ENCODE measurements around the gene DENND1C.
"Not testable (repeated sequence)": the region's sequence is repeated elsewhere in the genome, so short reads cannot be mapped to it uniquely, and the experiment has no call there.

DENND1C gene

GRCh38 chr19:6519289-6519688 lies 37.7 kb upstream of the DENND1C start:
- H3K4me1 ChIP-seq (ENCODE audit: control insufficient read depth in 1 of 2, insufficient read depth in 2 of 2, low read length in 2 of 2): peaks cover 4 to 19% of the 10 kb centered on the region in 2 donors
- H3K27me3 ChIP-seq (ENCODE audit: control insufficient read depth in 1 of 2, insufficient read depth in 2 of 2, low read length in 2 of 2): no peaks in the 10 kb centered on the region
- no peaks in the 10 kb centered on the region for H3K9me3 ChIP-seq (ENCODE audit: control insufficient read depth in 1 of 2, low read length in 2 of 2)
- no peak overlapping the region for H3K9ac ChIP-seq (ENCODE audit: low read depth in 1 of 2, low read length in 2 of 2)
- no peak overlapping the region for H3K4me3 ChIP-seq (ENCODE audit: low read depth in 1 of 2, low read length in 2 of 2)
- no peak overlapping the region for H3K27ac ChIP-seq (ENCODE audit: low read depth, low read length)
- no peaks in the 10 kb centered on the region for H3K36me3 ChIP-seq (ENCODE audit: control insufficient read depth in 1 of 2, insufficient read depth in 2 of 2, low read length in 2 of 2)

GRCh38 chr19:6518145-6518911 lies 36.7 kb upstream of the DENND1C start:
- no peak overlapping the region for H3K27ac ChIP-seq (ENCODE audit: low read depth, low read length)
- H3K4me1 ChIP-seq (ENCODE audit: control insufficient read depth in 1 of 2, insufficient read depth in 2 of 2, low read length in 2 of 2): peaks cover 4 to 19% of the 10 kb centered on the region in 2 donors
- H3K36me3 ChIP-seq (ENCODE audit: control insufficient read depth in 1 of 2, insufficient read depth in 2 of 2, low read length in 2 of 2): no peaks in the 10 kb centered on the region
- H3K9me3 ChIP-seq (ENCODE audit: control insufficient read depth in 1 of 2, low read length in 2 of 2): no peaks in the 10 kb centered on the region
- H3K4me3 ChIP-seq (ENCODE audit: low read depth in 1 of 2, low read length in 2 of 2): no peak overlapping the region
- H3K9ac ChIP-seq (ENCODE audit: low read depth in 1 of 2, low read length in 2 of 2): no peak overlapping the region
- no peaks in the 10 kb centered on the region for H3K27me3 ChIP-seq (ENCODE audit: control insufficient read depth in 1 of 2, insufficient read depth in 2 of 2, low read length in 2 of 2)

GRCh38 chr19:6516659-6517291 lies 35.2 kb upstream of the DENND1C start:
- no peaks in the 10 kb centered on the region for H3K27me3 ChIP-seq (ENCODE audit: control insufficient read depth in 1 of 2, insufficient read depth in 2 of 2, low read length in 2 of 2)
- H3K9me3 ChIP-seq (ENCODE audit: control insufficient read depth in 1 of 2, low read length in 2 of 2): no peaks in the 10 kb centered on the region
- no peak overlapping the region for H3K27ac ChIP-seq (ENCODE audit: low read depth, low read length)
- H3K36me3 ChIP-seq (ENCODE audit: control insufficient read depth in 1 of 2, insufficient read depth in 2 of 2, low read length in 2 of 2): no peaks in the 10 kb centered on the region
- peak overlapping the region; percentile 61 to 82 for H3K9ac ChIP-seq (ENCODE audit: low read depth in 1 of 2, low read length in 2 of 2)
- peak overlapping the region; percentile 79 to 88 for H3K4me3 ChIP-seq (ENCODE audit: low read depth in 1 of 2, low read length in 2 of 2)
- peaks cover 4 to 16% of the 10 kb centered on the region in 2 donors for H3K4me1 ChIP-seq (ENCODE audit: control insufficient read depth in 1 of 2, insufficient read depth in 2 of 2, low read length in 2 of 2)

GRCh38 chr19:6516018-6516658 lies 34.6 kb upstream of the DENND1C start:
- Histone ChIP-seq H3K9me3 (ENCODE audit: control insufficient read depth in 1 of 2, low read length in 2 of 2) (no peaks in the 10 kb centered on the region), H3K36me3 (ENCODE audit: control insufficient read depth in 1 of 2, insufficient read depth in 2 of 2, low read length in 2 of 2) (no peaks in the 10 kb centered on the region), H3K9ac (ENCODE audit: low read depth in 1 of 2, low read length in 2 of 2) (peak overlapping the region; percentile 61 to 82), H3K4me1 (ENCODE audit: control insufficient read depth in 1 of 2, insufficient read depth in 2 of 2, low read length in 2 of 2) (peaks cover 4 to 16% of the 10 kb centered on the region in 2 donors), H3K4me3 (ENCODE audit: low read depth in 1 of 2, low read length in 2 of 2) (peak overlapping the region; percentile 79 to 88), H3K27me3 (ENCODE audit: control insufficient read depth in 1 of 2, insufficient read depth in 2 of 2, low read length in 2 of 2) (no peaks in the 10 kb centered on the region), H3K27ac (ENCODE audit: low read depth, low read length) (no peak overlapping the region)

- Histone ChIP-seq H3K9me3 (ENCODE audit: control insufficient read depth in 1 of 2, low read length in 2 of 2) (no peaks in the 10 kb centered on the region), H3K27ac (ENCODE audit: low read depth, low read length) (no peak overlapping the region), H3K9ac (ENCODE audit: low read depth in 1 of 2, low read length in 2 of 2) (no peak overlapping the region), H3K27me3 (ENCODE audit: control insufficient read depth in 1 of 2, insufficient read depth in 2 of 2, low read length in 2 of 2) (no peaks in the 10 kb centered on the region), H3K4me3 (ENCODE audit: low read depth in 1 of 2, low read length in 2 of 2) (no peak overlapping the region), H3K36me3 (ENCODE audit: control insufficient read depth in 1 of 2, insufficient read depth in 2 of 2, low read length in 2 of 2) (no peaks in the 10 kb centered on the region), H3K4me1 (ENCODE audit: control insufficient read depth in 1 of 2, insufficient read depth in 2 of 2, low read length in 2 of 2) (peaks cover 4 to 16% of the 10 kb centered on the region in 2 donors)
These were observed 33.4 kb upstream of the DENND1C start for GRCh38 chr19:6514926-6515544.

GRCh38 chr19:6514089-6514488 lies 32.5 kb upstream of the DENND1C start:
- Histone ChIP-seq H3K36me3 (ENCODE audit: control insufficient read depth in 1 of 2, insufficient read depth in 2 of 2, low read length in 2 of 2) (no peaks in the 10 kb centered on the region), H3K4me3 (ENCODE audit: low read depth in 1 of 2, low read length in 2 of 2) (no peak overlapping the region), H3K27me3 (ENCODE audit: control insufficient read depth in 1 of 2, insufficient read depth in 2 of 2, low read length in 2 of 2) (no peaks in the 10 kb centered on the region), H3K9me3 (ENCODE audit: control insufficient read depth in 1 of 2, low read length in 2 of 2) (no peaks in the 10 kb centered on the region), H3K4me1 (ENCODE audit: control insufficient read depth in 1 of 2, insufficient read depth in 2 of 2, low read length in 2 of 2) (peaks cover 4 to 16% of the 10 kb centered on the region in 2 donors), H3K27ac (ENCODE audit: low read depth, low read length) (no peak overlapping the region), H3K9ac (ENCODE audit: low read depth in 1 of 2, low read length in 2 of 2) (no peak overlapping the region)

GRCh38 chr19:6510618-6511017 lies 29.0 kb upstream of the DENND1C start:
- Histone ChIP-seq H3K36me3 (ENCODE audit: control insufficient read depth in 1 of 2, insufficient read depth in 2 of 2, low read length in 2 of 2) (no peaks in the 10 kb centered on the region), H3K9me3 (ENCODE audit: control insufficient read depth in 1 of 2, low read length in 2 of 2) (no peaks in the 10 kb centered on the region), H3K27ac (ENCODE audit: low read depth, low read length) (no peak overlapping the region), H3K9ac (ENCODE audit: low read depth in 1 of 2, low read length in 2 of 2) (no peak overlapping the region), H3K4me3 (ENCODE audit: low read depth in 1 of 2, low read length in 2 of 2) (no peak overlapping the region), H3K4me1 (ENCODE audit: control insufficient read depth in 1 of 2, insufficient read depth in 2 of 2, low read length in 2 of 2) (no peaks in the 10 kb centered on the region), H3K27me3 (ENCODE audit: control insufficient read depth in 1 of 2, insufficient read depth in 2 of 2, low read length in 2 of 2) (no peaks in the 10 kb centered on the region)

GRCh38 chr19:6509118-6509971 lies 27.8 kb upstream of the DENND1C start:
- Histone ChIP-seq H3K9ac (ENCODE audit: low read depth in 1 of 2, low read length in 2 of 2) (no peak overlapping the region), H3K36me3 (ENCODE audit: control insufficient read depth in 1 of 2, insufficient read depth in 2 of 2, low read length in 2 of 2) (no peaks in the 10 kb centered on the region), H3K4me1 (ENCODE audit: control insufficient read depth in 1 of 2, insufficient read depth in 2 of 2, low read length in 2 of 2) (no peaks in the 10 kb centered on the region), H3K27me3 (ENCODE audit: control insufficient read depth in 1 of 2, insufficient read depth in 2 of 2, low read length in 2 of 2) (no peaks in the 10 kb centered on the region), H3K9me3 (ENCODE audit: control insufficient read depth in 1 of 2, low read length in 2 of 2) (no peaks in the 10 kb centered on the region), H3K27ac (ENCODE audit: low read depth, low read length) (no peak overlapping the region), H3K4me3 (ENCODE audit: low read depth in 1 of 2, low read length in 2 of 2) (no peak overlapping the region)

- not testable (repeated sequence) for H3K27me3 ChIP-seq (ENCODE audit: control insufficient read depth in 1 of 2, insufficient read depth in 2 of 2, low read length in 2 of 2); H3K9ac ChIP-seq (ENCODE audit: low read depth in 1 of 2, low read length in 2 of 2); H3K4me1 ChIP-seq (ENCODE audit: control insufficient read depth in 1 of 2, insufficient read depth in 2 of 2, low read length in 2 of 2); H3K36me3 ChIP-seq (ENCODE audit: control insufficient read depth in 1 of 2, insufficient read depth in 2 of 2, low read length in 2 of 2); H3K4me3 ChIP-seq (ENCODE audit: low read depth in 1 of 2, low read length in 2 of 2); H3K27ac ChIP-seq (ENCODE audit: low read depth, low read length); H3K9me3 ChIP-seq (ENCODE audit: control insufficient read depth in 1 of 2, low read length in 2 of 2)
These were observed 26.6 kb upstream of the DENND1C start for GRCh38 chr19:6508028-6508771.

Measured in duodenal mucosa (tissue), 2 donors.